ENCODE data around the gene QPRT. TPM values are rescaled to one million over a fixed set of nuclear protein-coding genes. Genes with fewer than 3 reads are reported as not detected.

The QPRT gene
- total and polyA plus RNA-seq, 7 donors = 4.3 to 40.5 (median 11.1) TPM

GRCh38 chr16:29696881-29697331, 17.9 kb downstream of the QPRT start:
- TF ChIP-seq EP300 (IDR thresholded peaks at IDR 0.05) (no peak), CTCF (IDR thresholded peaks at IDR 0.05) (no peak), POLR2A (IDR thresholded peaks at IDR 0.05) (no peak), POLR2AphosphoS5 (IDR thresholded peaks at IDR 0.05) (no peak)
- H3K4me3 ChIP-seq = no peak overlapping the region
- no peaks in the 10 kb centered on the region for H3K36me3 ChIP-seq
- 94% methylated on average over 21 of the region's 21 CpGs for WGBS, 2 donors
- DNase-seq = no peak
- H3K4me1 ChIP-seq = peaks cover 0 to 3% (median 2%) of the 10 kb centered on the region in 4 donors
- no peak overlapping the region for H3K27ac ChIP-seq
- no peaks in the 10 kb centered on the region for H3K27me3 ChIP-seq
- intact Hi-C loops (cut with DNase I) = no loop called here
- H3K9me3 ChIP-seq = no peaks in the 10 kb centered on the region

GRCh38 chr16:29697391-29697790, 18.4 kb downstream of the QPRT start:
- WGBS, 2 donors = 95 to 97% methylated on average over 7 of the region's 7 CpGs
- intact Hi-C loops (cut with DNase I) = no loop called here

GRCh38 chr16:29698042-29698441, 19.1 kb downstream of the QPRT start:
- no peak for TF ChIP-seq EP300 (IDR thresholded peaks at IDR 0.05)
- no peak for TF ChIP-seq CTCF (IDR thresholded peaks at IDR 0.05)
- TF ChIP-seq POLR2A (IDR thresholded peaks at IDR 0.05) = no peak
- TF ChIP-seq POLR2AphosphoS5 (IDR thresholded peaks at IDR 0.05) = no peak
- Histone ChIP-seq H3K4me1 (peaks cover 0 to 3% (median 2%) of the 10 kb centered on the region in 4 donors), H3K9me3 (no peaks in the 10 kb centered on the region), H3K27me3 (no peaks in the 10 kb centered on the region), H3K27ac (no peak overlapping the region), H3K4me3 (no peak overlapping the region), H3K36me3 (no peaks in the 10 kb centered on the region)
- DNase-seq = no peak
- intact Hi-C loops (cut with DNase I) = loop anchor here (2.0 kb wide), 1 partner anchor 151 kb away; no protein-coding TSS in a partner anchor
- WGBS, 2 donors = 85 to 91% methylated on average over 2 of the region's 2 CpGs

More at GRCh38 chr16:29697391-29697790, 18.4 kb downstream of the QPRT start:
- H3K9me3 ChIP-seq = no peaks in the 10 kb centered on the region
- no peak for DNase-seq
- no peak overlapping the region for H3K4me3 ChIP-seq
- peaks cover 0 to 3% (median 2%) of the 10 kb centered on the region in 4 donors for H3K4me1 ChIP-seq
- H3K36me3 ChIP-seq = no peaks in the 10 kb centered on the region
- no peak overlapping the region for H3K27ac ChIP-seq
- H3K27me3 ChIP-seq = no peaks in the 10 kb centered on the region
- TF ChIP-seq POLR2AphosphoS5 (IDR thresholded peaks at IDR 0.05) (no peak), EP300 (IDR thresholded peaks at IDR 0.05) (no peak), CTCF (IDR thresholded peaks at IDR 0.05) (no peak), POLR2A (IDR thresholded peaks at IDR 0.05) (no peak)

- Histone ChIP-seq H3K36me3 (no peaks in the 10 kb centered on the region), H3K27ac (no peak overlapping the region), H3K4me1 (peaks cover 0 to 3% (median 2%) of the 10 kb centered on the region in 4 donors), H3K4me3 (no peak overlapping the region), H3K27me3 (no peaks in the 10 kb centered on the region), H3K9me3 (no peaks in the 10 kb centered on the region)
- TF ChIP-seq EP300 (IDR thresholded peaks at IDR 0.05) (no peak), POLR2AphosphoS5 (IDR thresholded peaks at IDR 0.05) (no peak), CTCF (IDR thresholded peaks at IDR 0.05) (no peak), POLR2A (IDR thresholded peaks at IDR 0.05) (no peak)
- 91 to 93% methylated on average over 17 of the region's 17 CpGs for WGBS, 2 donors
- DNase-seq = no peak
- intact Hi-C loops (cut with DNase I) = loop anchor here (2.0 kb wide), 1 partner anchor 150 kb away; no protein-coding TSS in a partner anchor
Observed at GRCh38 chr16:29698484-29699323, 19.7 kb downstream of the QPRT start.

Measured in sigmoid colon (tissue), 7 donors.